HG03460 (cell line): ENCODE data around the gene ZBED2.
"Not testable (repeated sequence)": the region's sequence is repeated elsewhere in the genome, so short reads cannot be mapped to it uniquely, and the experiment has no call there.

Experiments
- ATAC-seq: cut with Tn5 transposase; IDR thresholded peaks from one replicate; pipeline ENCODE4 v1.9.1; 2021; ENCODE audit not compliant: unreplicated experiment

Gene ZBED2

DNA sequence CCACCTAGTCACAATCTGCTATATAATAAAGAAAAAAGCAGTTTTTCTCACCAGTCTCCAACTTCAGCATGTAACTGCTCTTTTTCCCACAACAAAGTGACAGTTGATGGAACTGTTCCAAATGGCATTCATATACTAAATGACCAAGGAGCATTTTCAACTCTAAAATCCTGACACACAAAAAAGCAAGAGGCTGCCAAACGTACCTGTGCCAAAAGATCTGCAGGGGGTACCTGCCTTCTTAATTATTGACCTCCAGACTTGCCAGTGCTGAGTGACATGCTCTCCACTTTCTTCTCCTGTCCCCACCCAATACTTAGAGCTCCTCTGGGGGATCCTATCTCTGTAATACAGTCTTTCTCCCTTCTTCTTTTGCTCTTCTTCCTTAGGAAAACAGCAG lies 18.0 kb downstream of the ZBED2 start:
- no peak for ATAC-seq

DNA sequence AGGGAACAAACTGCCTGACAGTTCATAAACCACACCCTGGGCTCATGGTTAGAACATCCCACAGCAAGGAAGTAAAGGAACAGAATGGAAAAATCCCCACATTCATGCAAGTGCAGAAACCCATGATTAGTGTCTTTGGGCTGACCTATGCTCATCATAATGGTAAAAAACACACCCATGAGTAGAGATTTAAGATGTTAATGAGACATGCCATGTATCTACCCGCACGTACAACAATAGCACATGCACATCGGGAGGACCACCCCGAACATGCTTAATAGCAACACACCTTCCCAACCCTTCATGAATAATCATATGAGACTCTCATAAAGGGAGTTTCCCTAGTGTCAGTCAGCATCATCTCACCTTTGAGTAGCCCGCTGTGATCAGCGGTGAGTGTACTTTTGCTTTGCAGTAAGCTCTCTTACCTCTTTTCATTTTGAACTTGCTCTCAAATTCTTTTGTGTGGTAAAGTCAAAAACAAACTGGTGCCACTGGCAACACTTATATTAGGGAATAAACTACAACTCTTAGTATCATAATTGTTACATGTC lies 23.2 kb downstream of the ZBED2 start:
- no peak for ATAC-seq

DNA sequence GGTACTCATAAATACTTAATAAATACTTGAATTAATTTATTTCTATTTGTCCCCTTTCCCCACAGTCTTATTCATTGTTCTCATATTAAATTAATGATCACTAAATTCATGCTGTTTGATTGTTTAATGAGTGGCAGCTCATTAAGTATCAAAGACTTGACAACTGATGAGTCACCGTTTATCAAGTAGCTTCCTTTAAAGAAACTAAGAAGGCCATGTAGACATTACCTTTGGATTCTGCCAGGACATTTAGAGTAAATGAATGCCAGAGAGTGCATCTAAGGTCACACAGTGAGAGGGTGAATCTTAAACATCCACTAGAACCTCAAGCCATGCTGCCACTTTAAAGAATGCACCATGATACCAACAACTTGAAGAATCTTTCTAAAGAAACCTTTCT lies 23.9 kb downstream of the ZBED2 start:
- no peak for ATAC-seq

DNA sequence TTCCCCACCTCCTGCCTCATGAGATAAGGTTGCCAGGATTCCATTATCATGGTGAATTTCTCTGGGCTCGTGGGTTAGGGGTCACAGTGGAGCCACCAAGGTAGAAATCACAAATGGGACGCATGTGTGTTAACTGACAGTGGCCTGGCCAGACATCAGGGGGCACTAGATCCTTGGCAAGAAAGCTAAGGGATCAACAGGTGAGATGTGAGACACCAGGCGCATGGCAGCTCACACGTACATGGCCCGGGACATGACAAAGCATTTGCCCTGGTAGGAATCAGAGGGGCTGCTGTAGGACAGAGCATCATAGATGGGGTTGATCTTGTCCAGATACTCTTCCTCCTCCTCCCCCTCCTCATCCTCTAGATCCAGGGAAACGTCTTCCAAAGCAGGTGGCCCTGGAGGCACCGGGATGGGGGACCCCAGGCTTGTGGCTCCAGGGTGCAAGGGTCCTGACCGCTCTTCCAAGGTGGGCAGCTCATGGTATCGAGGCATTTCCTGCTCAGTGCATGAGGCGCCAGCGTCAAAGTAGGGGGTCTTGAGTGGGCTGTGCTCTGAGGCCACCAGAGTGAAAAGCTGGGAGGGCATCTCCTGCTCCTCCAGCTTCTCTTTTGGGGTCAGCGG lies 24.6 kb downstream of the ZBED2 start:
- ATAC-seq, result no peak

DNA sequence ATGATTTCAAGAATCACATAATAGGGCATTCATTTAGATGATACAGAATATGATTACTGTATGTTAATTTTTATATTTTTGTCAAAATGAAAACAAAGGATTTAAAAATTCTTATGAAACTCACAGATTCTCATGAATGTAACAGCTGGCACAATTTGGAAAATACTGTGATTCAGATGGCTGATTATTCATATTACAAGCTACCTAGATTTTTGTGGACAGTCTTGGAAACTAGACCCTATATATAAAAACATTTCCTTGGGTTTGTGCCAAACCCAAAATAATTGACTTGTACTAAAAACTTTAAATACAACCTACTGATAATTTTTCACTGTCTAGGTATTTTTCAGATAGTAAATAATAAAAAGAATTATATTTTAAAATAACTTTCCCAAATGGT lies 26.2 kb downstream of the ZBED2 start:
- ATAC-seq, result no peak

DNA sequence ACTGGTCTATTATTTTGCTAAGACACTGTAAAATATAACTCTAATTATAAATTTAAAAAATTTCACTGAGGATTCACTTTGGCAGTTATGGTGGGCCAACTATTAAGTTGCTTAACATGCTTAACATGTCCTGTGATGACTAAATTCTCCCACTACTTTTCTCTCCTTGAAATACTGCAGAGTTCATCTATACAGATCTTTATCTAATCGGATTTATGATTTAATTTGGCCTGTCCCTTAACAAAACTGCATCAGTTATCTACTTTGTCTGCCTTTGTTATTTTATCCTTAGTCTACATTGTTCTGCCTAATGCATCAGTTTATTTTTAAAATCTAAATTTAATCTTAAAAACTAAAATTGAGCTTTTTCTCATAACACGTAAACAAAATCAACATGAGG lies 26.8 kb downstream of the ZBED2 start:
- no peak for ATAC-seq

DNA sequence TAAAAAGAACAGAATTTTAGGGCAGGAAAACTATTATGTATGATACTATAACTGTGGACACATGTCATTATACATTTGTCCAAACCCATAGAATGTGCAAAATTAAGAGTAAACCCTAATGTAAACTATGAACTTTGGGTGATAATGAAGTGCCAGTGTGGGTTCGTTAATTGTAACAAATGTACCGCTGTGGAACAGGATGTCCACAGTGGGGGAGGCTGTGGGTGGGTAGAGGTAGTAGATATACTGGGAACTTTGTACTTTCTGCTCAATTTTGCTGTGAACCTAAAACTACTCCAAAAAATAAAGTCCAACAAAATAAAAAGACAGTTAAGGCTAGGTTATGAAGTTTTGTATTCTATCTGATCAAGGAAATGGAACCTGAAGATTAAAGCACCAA lies 28.3 kb downstream of the ZBED2 start:
- ATAC-seq, result no peak

DNA sequence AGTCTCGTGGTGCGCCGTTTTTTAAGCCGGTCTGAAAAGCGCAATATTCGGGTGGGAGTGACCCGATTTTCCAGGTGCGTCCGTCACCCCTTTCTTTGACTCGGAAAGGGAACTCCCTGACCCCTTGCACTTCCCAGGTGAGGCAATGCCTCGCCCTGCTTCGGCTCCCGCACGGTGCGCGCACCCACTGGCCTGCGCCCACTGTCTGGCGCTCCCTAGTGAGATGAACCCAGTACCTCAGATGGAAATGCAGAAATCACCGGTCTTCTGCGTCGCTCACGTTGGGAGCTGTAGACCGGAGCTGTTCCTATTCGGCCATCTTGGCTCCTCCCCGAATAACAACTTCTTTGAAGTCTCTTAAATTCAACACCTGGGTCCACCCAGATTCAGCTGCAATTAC lies 33.2 kb downstream of the ZBED2 start:
- not testable (repeated sequence) for ATAC-seq

DNA sequence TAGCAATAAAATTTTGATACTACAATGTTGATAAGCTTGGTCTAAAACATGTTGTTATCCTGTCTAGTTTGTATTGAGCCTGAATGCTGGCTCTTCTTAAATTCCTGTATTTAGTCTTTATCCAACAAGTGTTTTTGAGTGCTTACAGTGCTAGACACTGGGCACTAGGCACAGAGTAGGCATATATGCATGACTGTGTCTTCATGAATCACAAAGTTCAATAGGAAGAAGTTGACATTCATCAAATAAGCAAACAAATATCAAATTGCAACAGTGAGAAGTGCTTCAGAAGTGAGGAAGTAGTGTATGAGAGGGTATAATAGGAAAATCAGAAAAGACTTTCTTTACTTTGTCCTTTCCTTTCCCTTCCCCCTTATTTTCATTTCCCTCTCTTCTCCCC lies 46.4 kb downstream of the ZBED2 start:
- ATAC-seq, result no peak

DNA sequence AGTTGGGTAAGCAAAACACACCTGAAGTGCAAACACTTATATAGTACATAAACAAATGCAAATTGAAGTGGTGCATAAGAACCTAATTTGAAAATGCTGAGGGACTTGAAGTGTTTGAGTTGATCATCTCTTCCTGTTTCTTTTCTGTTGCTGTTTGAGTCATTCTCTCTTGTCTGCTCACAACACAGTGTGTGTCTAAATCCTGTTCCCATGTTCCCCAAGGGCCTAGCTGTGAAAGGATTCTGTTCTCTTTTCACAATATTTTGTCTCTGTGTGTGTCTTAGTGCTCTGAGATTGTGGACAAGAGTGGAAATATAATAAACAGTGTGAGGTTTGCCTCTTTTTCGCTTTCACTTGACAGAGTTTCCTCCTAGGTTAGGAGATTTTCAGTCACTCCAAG lies 47.1 kb downstream of the ZBED2 start:
- ATAC-seq, result peak; percentile 57

DNA sequence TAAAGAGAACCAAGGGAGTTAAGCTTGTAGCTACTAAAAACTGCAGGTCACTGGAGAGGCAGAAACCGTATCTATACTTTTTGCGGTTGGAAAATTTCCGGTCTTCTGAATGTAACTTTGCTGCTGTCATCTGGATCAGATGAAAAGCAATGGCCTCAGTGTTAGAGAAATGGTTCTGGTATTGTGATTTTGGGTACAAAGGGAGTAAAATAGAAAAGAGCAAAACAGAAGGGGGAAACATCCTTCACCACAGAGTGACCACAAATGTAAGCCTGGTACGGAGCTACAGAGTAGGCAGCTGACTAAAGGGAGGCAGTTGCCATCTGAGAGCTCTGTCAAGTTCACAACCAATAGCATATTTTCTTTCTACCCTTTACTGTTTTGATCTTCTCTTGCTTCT lies 47.5 kb downstream of the ZBED2 start:
- ATAC-seq, result peak; percentile 87

DNA sequence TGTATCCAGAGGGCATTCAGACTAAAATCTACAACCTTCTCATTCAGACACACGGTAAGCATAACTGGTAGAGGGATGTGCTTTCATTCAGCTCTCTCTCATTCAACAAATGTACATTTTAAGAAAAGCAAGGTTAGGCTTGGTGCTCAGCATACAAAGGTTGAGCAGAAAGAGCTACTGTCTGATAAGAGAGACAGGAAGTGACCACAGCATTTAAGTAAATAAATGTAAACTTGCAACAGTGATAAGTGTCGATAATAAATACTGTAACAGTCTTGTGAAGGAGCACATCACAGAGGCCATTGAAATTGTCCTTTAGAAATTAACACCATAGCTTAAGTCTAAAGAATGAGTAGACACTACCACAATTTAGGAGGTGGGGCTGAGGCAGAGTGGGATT lies 49.8 kb downstream of the ZBED2 start:
- no peak for ATAC-seq
